HG03039 (cell line): ENCODE measurements around the gene MAST4.

Source experiments
- ATAC-seq: cut with Tn5 transposase; IDR thresholded peaks from one replicate; pipeline ENCODE4 v1.9.1; 2021; ENCODE audit warnings: mild to moderate bottlenecking, moderate library complexity; ENCODE audit not compliant: unreplicated experiment

The MAST4 gene

DNA sequence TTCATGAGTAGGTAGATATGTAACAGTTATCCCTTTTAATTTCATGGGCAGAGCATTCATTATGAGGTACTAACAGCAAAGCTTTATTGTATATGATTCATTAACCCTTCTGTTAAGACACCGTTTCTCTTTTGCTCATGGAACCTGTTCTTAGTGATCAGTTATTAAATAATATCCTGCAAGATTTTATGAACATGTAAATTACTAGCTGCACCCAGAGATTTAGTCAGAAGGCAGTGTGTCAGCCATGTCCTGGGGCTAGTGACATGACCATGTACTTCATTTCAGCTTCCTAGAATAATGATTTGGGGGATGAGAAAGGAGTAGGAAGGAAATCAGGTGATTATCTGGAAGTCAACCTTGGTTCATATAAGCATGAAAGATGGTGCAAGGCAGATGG is 7.0 kb downstream of the MAST4 start:
- ATAC-seq = no peak

DNA sequence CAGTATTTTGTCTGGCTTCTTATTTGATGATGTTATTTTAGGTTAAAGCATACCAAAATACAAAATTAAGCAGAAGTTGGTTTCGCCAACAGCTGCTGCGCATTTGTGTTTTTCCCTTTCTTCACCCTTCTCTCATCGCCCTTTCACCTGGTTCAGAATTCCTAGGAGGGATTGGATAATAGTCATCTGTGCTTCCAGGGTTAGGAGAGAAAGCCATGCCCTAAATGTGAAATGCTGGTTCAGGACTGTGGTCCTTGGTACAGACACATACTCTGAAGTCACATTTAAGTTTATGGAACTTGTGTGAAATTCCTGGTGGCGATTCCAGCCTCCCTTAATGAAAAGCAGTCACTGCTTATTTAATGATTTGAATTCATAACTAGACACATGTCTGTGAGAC is 7.7 kb downstream of the MAST4 start:
- no peak for ATAC-seq

DNA sequence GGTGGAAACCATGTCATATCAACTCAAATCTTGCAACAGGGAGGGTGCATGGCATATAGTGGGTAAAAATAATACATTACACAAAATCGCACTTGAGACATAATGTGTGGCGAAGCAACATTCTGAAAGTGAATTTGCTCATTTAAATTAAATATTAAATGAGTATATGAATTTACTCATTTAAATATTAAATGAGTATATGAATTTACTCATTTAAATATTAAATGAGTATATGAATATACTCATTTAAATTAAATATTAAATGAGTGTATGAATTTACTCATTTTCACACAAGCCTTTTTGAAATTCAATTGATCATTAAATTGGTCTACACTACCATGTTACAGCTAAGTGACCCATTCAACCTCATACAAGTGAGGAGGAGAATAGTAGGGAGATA is 10.5 kb downstream of the MAST4 start:
- no peak for ATAC-seq

DNA sequence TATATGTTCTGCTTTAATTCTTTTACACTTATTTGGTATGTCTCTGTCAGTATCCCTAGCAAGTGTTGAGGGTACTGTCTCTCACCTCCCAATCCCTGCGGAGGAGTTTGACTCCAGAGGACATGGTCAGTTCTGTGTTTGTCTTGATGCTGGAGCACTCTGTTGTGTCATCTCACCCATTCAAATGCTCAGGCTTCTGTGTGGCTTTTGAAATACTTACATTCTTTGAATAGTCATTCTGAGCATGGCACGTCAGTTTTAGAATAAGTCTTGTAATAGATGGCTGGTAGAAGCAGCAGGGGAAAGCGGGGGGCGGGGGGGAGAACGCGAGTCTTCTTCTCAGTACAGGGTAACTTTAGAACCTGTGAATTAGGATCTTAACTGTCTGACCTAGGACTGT is 12.3 kb downstream of the MAST4 start:
- ATAC-seq = no peak

DNA sequence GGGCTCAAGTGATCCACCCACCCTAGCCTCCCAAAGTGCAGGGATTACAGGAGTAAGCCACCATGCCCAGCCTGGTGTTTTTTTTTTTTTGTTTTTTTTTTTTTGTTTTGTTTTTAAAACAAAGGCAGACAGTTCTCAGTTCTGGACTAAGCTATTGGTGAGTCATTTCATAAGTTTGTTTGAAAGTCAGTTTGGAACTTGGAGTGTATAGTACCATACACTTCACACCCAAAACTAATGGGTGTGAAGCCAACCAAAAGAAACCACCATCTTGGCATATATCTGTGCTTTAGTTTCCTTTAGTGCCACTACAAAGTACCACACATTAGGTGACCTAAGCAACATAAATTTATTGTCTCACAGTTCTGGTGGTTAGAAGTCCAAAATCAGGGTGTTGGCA is 13.4 kb downstream of the MAST4 start:
- no peak for ATAC-seq

DNA sequence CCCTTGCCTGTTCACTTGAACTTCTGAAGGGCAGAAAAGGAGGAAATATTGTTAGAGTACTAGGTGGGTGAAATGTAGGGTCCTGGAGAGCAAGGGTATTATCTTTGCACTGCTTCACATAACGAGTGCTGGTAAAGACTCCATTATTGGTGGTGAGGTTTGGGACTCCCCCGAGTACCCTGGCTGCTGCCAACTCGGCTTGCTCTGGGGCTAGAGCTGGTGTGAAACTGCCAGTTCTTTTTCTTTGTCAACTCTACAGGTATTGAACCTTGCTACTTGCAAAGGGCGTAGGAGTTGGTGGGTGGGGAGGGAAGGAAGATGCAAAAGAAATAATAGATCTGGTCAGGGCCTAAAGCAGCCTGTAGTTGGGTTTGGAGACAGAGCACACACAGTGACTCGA is 16.0 kb downstream of the MAST4 start:
- ATAC-seq = no peak

DNA sequence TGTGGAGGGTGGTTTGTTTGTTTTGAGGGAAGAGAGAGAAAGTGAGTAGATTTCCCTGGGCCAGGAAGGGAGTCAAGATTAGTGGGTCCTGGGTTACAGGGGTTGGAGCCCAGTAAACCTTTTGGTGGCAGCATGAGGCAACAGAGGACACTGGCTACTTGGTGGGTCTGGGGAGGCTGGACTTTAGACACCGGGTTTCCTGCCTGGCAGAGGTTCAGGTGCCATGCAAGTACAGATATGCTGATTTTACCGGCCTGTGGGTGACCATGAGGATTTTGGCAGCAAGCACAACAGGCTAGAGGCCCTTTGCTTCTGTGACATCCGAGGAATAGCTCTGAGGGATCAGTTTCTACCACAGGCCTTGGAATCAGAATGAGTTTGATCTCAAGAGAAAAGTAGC is 18.9 kb downstream of the MAST4 start:
- no peak for ATAC-seq

DNA sequence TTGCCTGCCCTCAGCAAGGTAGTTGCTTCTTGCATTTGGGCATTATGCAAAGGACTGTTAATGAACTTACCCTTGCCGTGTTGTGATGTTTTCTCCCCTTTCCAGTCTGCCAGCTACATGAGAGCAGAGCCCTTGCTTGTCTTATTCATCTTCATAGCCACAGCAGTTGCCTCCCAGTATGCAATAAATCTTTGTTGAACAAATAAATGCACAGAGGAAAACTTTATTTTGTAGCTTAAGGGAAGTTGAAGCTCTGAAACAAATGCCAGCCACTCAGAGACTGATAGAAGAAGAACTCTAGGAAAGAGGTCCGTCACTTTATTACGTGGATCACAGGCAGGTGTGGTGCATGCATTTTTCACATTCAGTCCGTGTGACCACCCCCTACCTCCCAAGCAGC is 19.7 kb downstream of the MAST4 start:
- ATAC-seq = no peak

DNA sequence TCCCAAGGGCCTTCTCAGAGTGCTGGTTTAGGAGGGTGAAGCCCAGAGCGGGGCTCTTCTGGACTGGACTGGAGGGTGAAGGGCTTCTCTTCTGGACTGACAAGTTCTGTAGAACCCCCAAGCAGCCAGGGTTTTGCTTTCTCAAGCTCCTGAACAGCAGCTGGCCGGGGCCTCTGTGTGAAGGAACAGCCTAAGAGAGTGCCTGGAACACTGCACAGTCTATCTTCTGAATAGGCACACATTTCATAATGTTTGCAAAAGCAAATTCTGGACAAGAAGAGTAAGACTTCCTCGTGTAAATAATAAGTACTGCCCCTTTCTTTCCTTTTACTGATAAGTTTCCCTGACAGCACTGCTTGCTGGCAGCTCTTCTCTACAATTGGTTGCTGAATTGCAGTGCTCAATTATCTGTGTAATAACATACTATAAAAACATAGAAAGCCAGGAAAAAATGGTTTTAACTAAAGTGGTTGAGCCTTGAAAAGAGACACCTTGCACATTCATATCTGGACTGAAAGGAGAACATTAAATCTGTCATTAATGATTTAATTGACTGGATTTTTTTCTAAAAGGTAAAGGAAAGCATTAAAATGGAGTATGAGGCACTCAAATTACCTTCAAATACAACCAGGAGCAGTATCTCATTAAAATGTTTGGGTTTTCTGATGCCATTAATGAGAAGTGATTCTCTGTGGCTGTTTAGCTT is 20.5 kb downstream of the MAST4 start:
- no peak for ATAC-seq

DNA sequence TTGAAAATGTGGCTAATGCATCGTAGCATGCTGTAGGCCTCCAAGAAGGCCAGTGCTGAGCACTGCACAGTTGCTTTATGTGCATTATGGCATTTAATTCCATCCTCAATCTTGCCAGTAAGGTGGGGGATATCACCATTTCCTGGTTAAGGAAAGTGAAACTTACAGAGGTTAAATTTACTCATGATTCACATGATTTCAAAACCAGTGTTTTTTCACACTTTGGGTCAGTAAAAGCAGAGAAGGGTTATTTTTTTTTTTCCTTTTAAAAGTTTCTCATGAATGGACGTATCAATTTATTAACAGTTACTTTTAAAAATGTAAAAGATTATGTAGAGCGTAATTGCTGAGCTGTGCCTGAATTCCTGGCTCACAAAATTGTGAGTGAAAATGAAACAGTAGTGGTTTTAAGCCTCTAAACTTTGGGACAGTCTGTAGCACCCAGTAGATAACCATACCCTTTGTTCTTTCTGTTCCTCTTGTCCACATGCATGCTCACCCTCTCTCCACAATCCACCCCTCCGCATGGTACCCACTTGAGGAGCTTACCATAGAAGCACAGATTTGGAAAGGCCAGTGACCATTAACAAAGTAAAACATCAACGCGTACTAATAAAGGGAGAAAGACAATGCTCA is 21.2 kb downstream of the MAST4 start:
- peak; percentile 64 for ATAC-seq

DNA sequence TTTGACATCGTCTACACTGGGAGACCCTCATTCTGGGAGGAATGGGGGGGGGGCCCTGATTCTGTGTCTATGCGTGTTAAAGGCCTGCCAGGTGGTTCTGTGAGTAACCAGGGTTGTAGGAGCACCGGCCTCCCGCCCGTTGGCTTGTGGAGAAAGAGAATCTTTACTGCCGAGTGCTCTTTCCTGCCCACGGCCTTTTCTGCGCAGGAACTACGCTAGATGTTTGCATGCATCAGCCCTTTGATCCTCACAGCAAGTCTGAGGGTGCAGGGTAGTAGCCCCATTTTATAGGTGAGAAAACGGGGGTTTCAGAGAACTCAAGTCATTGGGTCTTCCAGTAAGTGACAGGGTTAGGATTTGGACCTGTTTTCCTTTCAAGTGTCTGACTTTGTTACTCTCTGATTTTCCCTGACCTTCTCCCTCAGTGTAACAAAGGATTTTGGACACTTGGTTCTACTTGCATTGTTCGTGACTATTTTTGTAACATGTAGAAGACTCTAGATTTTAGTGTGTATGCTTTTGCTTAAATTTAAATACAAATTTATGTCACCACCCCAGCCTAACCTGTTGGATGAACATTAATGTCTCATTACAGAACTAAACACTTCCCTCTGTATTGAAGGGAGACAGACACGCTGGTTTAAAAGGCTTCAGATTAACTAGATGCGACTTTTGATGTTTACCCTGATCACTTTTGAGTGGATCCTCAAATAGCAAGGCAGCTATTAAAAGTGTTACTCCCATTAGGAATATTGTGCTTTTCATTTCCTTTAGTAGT is 22.0 kb downstream of the MAST4 start:
- no peak for ATAC-seq

DNA sequence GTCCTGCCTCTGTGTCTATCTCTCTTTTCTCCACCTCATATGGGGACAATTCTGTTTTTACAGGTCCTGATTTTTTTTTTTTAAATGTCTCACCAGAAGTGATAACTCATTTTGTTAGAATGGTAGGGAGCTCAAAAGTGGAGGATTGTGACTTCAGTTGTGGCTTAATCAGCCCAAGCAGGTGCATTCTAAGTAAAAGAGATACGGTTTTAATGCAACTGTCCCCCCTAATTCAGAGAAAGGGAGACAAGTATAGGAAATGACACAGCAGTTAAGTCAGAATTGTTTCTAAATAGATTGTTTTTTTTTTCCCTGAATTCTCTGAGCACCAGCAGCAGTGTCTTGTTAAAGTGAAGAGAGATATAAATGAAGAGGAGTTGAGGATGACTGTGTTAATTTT is 24.5 kb downstream of the MAST4 start:
- ATAC-seq = no peak

DNA sequence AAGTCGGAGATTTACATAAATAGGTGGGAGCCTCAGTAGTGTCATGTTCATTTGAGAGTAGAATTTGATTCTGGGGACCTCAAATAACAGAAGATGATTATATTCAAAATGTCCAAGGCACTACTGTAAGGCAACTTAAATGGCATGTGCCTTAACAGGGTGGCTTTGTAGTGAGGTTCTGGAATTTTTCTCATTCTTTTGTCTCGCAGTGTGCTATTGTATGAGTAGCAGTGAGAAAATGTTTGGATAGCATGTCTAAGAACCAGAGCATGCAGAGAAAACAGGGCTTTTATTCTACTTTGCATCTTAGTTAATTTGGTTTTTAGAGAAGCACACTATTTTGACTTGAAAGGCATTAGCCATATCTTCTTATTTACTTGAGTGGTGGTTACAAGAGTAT is 25.0 kb downstream of the MAST4 start:
- ATAC-seq = no peak

DNA sequence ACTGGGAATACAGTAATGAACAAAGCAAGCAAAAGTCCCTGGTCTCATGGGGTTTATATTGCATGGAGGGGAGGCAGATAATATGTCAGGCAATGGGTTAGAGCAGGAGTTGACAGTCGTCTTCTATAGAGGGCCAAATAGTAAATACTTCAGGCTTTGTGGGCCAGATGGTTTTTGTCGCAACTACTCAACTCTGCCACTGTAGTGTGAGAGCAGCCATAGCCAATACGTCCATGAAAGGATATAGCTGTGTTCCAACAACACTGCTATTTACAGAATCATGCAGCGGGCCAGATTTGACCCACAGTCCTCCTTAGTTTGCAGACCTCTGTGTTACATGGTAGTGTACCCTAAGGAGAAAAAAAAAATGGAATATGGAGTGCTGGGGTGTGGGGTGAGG is 25.5 kb downstream of the MAST4 start:
- ATAC-seq = no peak

DNA sequence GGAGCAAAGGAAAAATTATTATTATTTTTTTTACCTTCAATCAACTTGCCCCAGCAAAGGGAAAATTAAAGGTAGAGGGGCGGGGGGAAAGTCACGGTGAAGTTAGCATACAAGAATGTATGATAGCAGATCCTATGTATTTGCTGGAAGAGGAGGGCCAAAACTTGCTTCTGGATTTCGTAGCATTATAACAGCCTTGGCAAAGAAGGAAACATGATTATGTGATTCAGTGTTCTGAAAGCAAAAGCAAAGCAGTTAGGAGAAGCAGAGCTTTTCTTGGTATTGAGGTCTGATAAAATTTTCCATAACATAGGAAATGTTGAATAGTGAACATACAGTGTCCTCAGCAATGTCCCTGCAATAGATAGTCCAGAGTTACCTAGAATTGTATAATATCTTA is 32.4 kb downstream of the MAST4 start:
- ATAC-seq = no peak

DNA sequence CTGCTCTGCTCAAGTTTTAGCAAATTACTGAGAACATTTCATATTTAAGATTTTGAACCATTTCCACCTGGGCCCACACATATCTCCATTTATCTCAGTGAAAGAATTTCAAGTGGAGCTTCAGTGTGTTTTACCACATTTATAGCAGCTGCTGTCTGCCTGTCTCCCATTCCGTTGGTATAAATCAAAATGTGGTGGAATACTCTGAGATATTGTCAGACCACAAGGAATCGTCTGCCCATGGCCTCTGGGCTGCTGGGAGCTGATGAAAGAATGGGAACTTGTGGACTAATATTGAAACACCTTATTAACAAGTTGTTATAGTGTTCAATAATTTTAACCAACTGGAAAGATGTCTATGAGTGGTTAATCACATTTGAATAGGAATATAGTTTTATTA is 33.3 kb downstream of the MAST4 start:
- ATAC-seq = no peak

DNA sequence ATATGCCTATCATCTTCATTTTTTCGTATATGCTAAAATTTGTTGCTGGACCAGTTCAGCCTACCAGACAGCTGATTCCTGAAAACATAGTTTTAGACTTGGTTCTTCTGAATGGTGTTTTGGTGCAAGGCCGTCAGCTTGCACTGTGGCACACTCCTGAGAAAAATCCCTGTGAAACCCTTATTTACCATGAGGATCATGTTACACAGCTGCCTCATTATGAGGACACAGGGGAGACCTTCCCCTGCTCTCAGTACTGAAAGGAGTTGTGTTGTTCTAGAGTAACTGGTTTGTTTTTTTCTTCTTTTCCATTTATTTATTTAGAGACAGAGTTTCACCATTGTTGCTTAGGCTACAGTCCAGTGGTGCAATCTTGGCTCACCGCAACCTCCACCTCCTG is 37.6 kb downstream of the MAST4 start:
- no peak for ATAC-seq

DNA sequence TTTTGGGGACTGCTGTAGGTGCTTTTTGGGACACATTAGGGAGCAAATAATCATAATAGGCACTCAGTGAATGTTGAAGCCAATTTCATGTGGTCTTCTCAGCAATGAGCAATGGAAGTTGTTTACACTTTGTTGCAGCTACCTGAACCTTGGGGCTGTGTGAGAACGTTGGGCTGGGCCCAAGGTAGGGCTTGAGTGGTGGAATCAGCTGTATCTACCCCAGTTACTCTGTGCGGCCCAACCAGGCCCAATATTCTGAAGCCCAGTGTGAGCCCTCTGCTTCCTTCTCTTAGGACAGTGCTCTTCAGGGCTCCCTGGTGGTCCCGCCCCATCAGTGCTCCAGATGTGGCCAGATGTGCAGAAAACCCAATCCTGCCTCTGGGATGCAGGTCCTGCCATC is 38.4 kb downstream of the MAST4 start:
- ATAC-seq = no peak

DNA sequence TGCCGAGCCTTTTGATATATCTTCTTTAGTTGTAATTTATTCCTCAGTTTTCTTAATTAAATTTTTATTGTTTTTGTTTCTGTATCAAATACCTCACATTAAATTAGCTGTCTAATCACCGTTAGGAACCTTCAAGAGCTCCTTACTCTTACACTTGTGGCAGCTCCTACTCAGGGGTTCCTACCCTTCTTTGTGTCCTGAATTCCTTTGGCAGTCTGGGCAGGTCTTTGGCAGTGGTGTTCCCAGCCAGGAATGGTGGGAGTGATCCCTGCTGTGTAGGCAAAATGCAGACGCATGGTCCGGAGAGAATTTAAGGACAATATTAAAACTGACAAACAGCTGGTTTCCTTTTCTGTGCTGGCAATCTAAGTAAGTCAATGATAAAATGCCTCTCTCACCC is 41.8 kb downstream of the MAST4 start:
- ATAC-seq = no peak

DNA sequence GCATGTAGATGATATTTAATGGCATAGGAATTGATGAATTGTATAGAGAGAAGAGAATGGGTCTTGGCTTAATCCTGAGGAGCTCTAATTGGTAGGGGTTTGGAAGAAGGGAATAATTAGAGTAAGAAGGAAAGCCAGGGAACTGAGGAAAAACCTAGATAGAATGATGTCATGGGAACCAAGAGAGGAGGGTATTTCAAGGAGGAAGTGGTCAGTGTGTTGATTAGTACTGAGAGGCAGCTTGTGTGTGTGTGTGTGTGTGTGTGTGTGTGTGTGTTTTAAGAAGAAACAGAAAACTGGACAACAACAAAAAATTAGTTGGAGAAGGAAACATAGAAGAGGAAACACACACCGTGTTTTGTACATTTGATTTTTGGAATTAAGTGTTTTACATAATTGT is 42.8 kb downstream of the MAST4 start:
- no peak for ATAC-seq

DNA sequence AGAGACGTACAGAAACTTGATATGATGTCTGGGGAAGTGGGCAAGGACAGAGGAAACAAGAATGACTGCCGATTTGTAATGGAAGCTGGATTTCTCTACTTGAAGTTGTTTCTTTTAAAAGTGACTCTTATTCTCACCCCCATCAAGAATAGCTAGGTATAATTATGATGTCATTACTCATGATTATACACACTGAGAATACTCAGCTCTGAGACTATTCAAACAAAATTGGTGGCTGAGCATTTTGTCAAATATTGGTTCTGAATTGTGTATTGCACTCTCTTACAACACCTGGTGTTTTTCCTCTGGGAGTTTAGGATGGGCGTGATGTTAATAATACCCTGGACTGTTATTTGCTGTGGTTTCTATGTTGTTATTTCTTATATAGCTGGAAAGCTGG is 46.3 kb downstream of the MAST4 start:
- ATAC-seq = no peak

DNA sequence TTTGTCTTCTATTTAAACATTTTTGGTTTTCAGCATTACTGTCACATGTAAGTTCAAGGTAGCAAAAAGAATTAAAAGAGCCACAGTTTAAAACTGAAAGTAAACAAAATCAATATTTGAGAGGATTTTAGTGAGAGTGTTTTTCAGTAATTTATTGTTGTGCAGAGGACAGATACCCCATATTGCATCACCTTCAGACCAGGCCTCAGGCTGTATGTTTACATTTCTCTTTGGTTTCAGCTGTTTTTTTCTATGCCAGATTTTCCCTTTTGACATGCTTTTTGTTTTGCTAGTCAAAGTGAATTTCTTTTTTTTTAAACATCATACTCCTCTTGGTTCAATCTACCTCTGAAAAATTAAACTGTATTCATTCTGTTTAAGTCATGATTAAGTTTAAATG is 47.2 kb downstream of the MAST4 start:
- no peak for ATAC-seq
